Body of pancreas (tissue), 4 donors: ENCODE data around the gene GLB1L2. TPM values are rescaled to one million over a fixed set of nuclear protein-coding genes. Genes with fewer than 3 reads are reported as not detected.
"Not testable (repeated sequence)": the region's sequence is repeated elsewhere in the genome, so short reads cannot be mapped to it uniquely, and the experiment has no call there.

Experiments used
- ATAC-seq: fragments of 150-250 bp; one replicate; pipeline ENCODE4 v1.9.1; 2016
- DNase-seq, 4 donors: peaks; one replicate each; pipeline ENCODE4 v3.0.0-alpha.2; 2019
- H3K27ac ChIP-seq, 4 donors: fragments of 200-600 bp; sonication (generic); 1 replicate in 3 of 4; 2 replicates in 1 of 4; pipeline versions ENCODE4 v1.5.1 to v1.6.1; 2016 to 2019; ENCODE audit warnings: mild to moderate bottlenecking in 1 of 4, mixed read lengths in 1 of 4, moderate library complexity in 1 of 4
- H3K27me3 ChIP-seq, 2 donors: fragments of 200-600 bp; sonication (generic); one replicate each; pipeline ENCODE4 v1.6.0; 2016; ENCODE audit warnings: mild to moderate bottlenecking in 1 of 2
- H3K36me3 ChIP-seq, 2 donors: fragments of 200-600 bp; sonication (generic); replicated peaks in 1 of 2; 2 replicates each; pipeline ENCODE4 v1.5.1; 2016; ENCODE audit warnings: low read depth in 2 of 2; ENCODE audit not compliant: insufficient read depth in 1 of 2
- H3K4me1 ChIP-seq: fragments of 200-600 bp; sonication (generic); one replicate; pipeline ENCODE4 v1.6.0; 2016
- H3K4me3 ChIP-seq, 2 donors: fragments of 200-600 bp; sonication (generic); 1 replicate in 1 of 2; 2 replicates in 1 of 2; pipeline ENCODE4 v1.5.1; 2016 to 2019
- H3K9me3 ChIP-seq, 3 donors: fragments of 200-600 bp; sonication (generic); 1 replicate in 2 of 3; 2 replicates in 1 of 3; pipeline ENCODE4 v1.5.1; 2016
- CTCF ChIP-seq, 7 experiments: fragments of 450-650 bp in 4 of 7; fragments of 200-600 bp in 3 of 7; sonication (generic) in 3 of 7; IDR thresholded peaks; one replicate each; pipeline ENCODE4 v1.5.1; 2016 to 2019; ENCODE audit warnings: antibody characterized with exemption in 7 of 7
- POLR2A ChIP-seq, 3 donors: fragments of 450-650 bp; IDR thresholded peaks; one replicate each; pipeline ENCODE4 v1.6.1; 2016; ENCODE audit warnings: antibody characterized with exemption in 3 of 3, mild to moderate bottlenecking in 2 of 3
- WGBS, 2 donors: methylation state at CpG; one replicate each; pipeline ENCODE4 v1.1.5; 2017; 5-methylcytosine and 5-hydroxymethylcytosine counted together
- intact Hi-C: fragments of 100-400 bp; cut with DNase I; formaldehyde crosslinking; loops from one replicate; pipeline ENCODE4 v1.15.1; 2023
- total RNA-seq, 2 donors: library from RNA; depleted of rRNA; stranded (reverse); fragments of >200 nt; gene quantifications; one replicate each; pipeline ENCODE4 v1.1.0, GENCODE V29; 2016

The GLB1L2 gene
- total RNA-seq, 2 donors from 2014 or later, result 9.1 to 10.9 TPM

- Histone ChIP-seq H3K9me3 (peaks cover 0 to 4% (median 0%) of the 10 kb centered on the region in 3 donors), H3K4me1 (no peaks in the 10 kb centered on the region), H3K27ac (no peak overlapping the region), H3K36me3 (no peaks in the 10 kb centered on the region), H3K4me3 (no peak overlapping the region), H3K27me3 (no peaks in the 10 kb centered on the region)
- 88 to 98% methylated on average over 3 of the region's 3 CpGs for WGBS, 2 donors
- no peak for ATAC-seq
- TF ChIP-seq CTCF (IDR thresholded peaks at IDR 0.05), result no peak
- TF ChIP-seq POLR2A (IDR thresholded peaks at IDR 0.05), result no peak
- intact Hi-C loops, result no loop called here
- no peak for DNase-seq
Measured at GRCh38 chr11:134317103-134317502, 14.7 kb upstream of the GLB1L2 start.

- H3K9me3 ChIP-seq, H3K4me1 ChIP-seq, ATAC-seq, DNase-seq, H3K27me3 ChIP-seq, intact Hi-C loops, H3K4me3 ChIP-seq, H3K27ac ChIP-seq, H3K36me3 ChIP-seq: not testable (repeated sequence)
- 81 to 85% methylated on average over 2 of the region's 2 CpGs for WGBS, 2 donors
Measured at GRCh38 chr11:134321373-134321772, 10.4 kb upstream of the GLB1L2 start.

GRCh38 chr11:134322553-134322952 lies 9.2 kb upstream of the GLB1L2 start:
- TF ChIP-seq CTCF (IDR thresholded peaks at IDR 0.05) (no peak), POLR2A (IDR thresholded peaks at IDR 0.05) (no peak)
- intact Hi-C loops, result no loop called here
- ATAC-seq (no peak), DNase-seq (no peak)
- H3K27me3 ChIP-seq, result no peaks in the 10 kb centered on the region
- 72% methylated on average over 4 of the region's 4 CpGs for WGBS, 2 donors
- no peaks in the 10 kb centered on the region for H3K4me1 ChIP-seq
- H3K9me3 ChIP-seq, result no peaks in the 10 kb centered on the region
- no peaks in the 10 kb centered on the region for H3K36me3 ChIP-seq
- H3K4me3 ChIP-seq, result no peak overlapping the region
- no peak overlapping the region for H3K27ac ChIP-seq

- peaks cover 20% of the 10 kb centered on the region for H3K4me1 ChIP-seq
- TF ChIP-seq CTCF (IDR thresholded peaks at IDR 0.05) (no peak), POLR2A (IDR thresholded peaks at IDR 0.05) (no peak)
- DNase-seq (no peak), ATAC-seq (no peak)
- H3K27me3 ChIP-seq, result no peaks in the 10 kb centered on the region
- no peak overlapping the region for H3K27ac ChIP-seq
- intact Hi-C loops, result no loop called here
- no peak overlapping the region for H3K4me3 ChIP-seq
- no peaks in the 10 kb centered on the region for H3K9me3 ChIP-seq
- 86 to 95% methylated on average over 1 of the region's 1 CpG for WGBS, 2 donors
- no peaks in the 10 kb centered on the region for H3K36me3 ChIP-seq
Measured at GRCh38 chr11:134328433-134328832, 3.4 kb upstream of the GLB1L2 start.

GRCh38 chr11:134330611-134331353 lies 1.0 kb upstream of the GLB1L2 start:
- DNase-seq, result no peak
- no peaks in the 10 kb centered on the region for H3K36me3 ChIP-seq
- intact Hi-C loops, result no loop called here
- peaks cover 20% of the 10 kb centered on the region for H3K4me1 ChIP-seq
- ATAC-seq, result no peak
- 24 to 37% methylated on average over 22 of the region's 22 CpGs for WGBS, 2 donors
- no peaks in the 10 kb centered on the region for H3K9me3 ChIP-seq
- TF ChIP-seq POLR2A (IDR thresholded peaks at IDR 0.05), result no peak
- no peak for TF ChIP-seq CTCF (IDR thresholded peaks at IDR 0.05)
- no peak overlapping the region for H3K27ac ChIP-seq
- H3K4me3 ChIP-seq, result no peak overlapping the region
- no peaks in the 10 kb centered on the region for H3K27me3 ChIP-seq
